ENCODE data around the gene ZNF467. TPM values are rescaled to one million over a fixed set of nuclear protein-coding genes. Genes with fewer than 3 reads are reported as not detected.

ZNF467 gene
- total RNA-seq, 3 donors from 2014 or later = 2.4 to 19.5 (median 5.1) TPM

DNA sequence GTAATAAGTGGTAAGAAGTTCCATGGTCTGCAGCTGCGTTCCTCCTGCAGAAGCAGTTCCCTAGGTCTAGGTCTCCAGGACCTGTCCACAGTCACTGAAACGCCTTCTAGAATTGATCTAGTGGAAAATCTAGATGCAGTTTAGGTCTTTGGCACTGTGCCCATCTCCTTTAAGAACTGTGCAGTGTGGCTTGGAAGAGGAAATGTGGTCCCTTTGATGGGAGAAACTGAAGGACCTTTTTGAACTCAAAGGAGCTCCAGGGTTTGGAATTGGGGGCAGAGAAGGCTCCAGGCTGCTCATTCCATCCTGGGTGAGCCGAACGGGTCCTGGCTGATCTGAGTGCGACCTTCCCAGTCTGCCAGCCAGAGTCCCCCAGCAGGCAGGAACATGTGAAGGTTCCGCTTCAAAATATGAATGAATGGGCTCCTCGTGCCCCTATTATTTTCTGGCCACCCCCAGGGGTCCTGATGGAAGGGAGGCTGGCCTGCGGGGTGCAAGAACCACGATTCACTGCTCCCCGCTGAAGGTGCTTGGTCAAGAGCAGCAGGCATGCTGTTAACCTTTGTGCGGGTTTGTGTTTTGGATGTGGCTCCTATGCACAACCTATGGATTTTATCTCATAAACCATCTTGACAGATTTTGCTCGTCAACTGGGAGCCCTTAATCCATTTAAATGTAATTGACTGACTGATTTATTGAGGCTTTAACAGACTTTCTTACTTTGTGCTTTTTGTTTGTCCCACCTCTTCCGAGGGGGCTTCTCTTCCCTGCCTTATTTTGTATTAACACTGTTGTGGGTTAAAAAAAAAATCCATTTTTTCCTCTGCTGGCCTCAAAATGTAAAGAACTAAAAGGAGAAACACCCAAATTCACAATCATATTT, 36.7 kb downstream of the ZNF467 start:
- no peaks in the 10 kb centered on the region for H3K4me1 ChIP-seq (ENCODE audit: low read depth)
- no peaks in the 10 kb centered on the region for H3K36me3 ChIP-seq (ENCODE audit: low read depth)
- H3K9me3 ChIP-seq = no peaks in the 10 kb centered on the region
- TF ChIP-seq, protein P1, sequence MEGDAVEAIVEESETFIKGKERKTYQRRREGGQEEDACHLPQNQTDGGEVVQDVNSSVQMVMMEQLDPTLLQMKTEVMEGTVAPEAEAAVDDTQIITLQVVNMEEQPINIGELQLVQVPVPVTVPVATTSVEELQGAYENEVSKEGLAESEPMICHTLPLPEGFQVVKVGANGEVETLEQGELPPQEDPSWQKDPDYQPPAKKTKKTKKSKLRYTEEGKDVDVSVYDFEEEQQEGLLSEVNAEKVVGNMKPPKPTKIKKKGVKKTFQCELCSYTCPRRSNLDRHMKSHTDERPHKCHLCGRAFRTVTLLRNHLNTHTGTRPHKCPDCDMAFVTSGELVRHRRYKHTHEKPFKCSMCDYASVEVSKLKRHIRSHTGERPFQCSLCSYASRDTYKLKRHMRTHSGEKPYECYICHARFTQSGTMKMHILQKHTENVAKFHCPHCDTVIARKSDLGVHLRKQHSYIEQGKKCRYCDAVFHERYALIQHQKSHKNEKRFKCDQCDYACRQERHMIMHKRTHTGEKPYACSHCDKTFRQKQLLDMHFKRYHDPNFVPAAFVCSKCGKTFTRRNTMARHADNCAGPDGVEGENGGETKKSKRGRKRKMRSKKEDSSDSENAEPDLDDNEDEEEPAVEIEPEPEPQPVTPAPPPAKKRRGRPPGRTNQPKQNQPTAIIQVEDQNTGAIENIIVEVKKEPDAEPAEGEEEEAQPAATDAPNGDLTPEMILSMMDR (IDR thresholded peaks at IDR 0.05) = no peak
- no peak overlapping the region for H3K4me3 ChIP-seq
- ATAC-seq (no peak), DNase-seq (no peak)
- intact Hi-C loops (cut with DNase I, micrococcal nuclease) = loop anchor here in 1 of 2 donors (10.0 kb wide), 1 partner anchor 62 kb away; no protein-coding TSS in a partner anchor

GRCh38 chr7:149735779-149736477, 37.5 kb downstream of the ZNF467 start:
- TF ChIP-seq, protein P1 (IDR thresholded peaks at IDR 0.05) = no peak
- Histone ChIP-seq H3K4me3 (no peak overlapping the region), H3K36me3 (ENCODE audit: low read depth) (no peaks in the 10 kb centered on the region), H3K4me1 (ENCODE audit: low read depth) (no peaks in the 10 kb centered on the region), H3K9me3 (no peaks in the 10 kb centered on the region)
- DNase-seq (no peak), ATAC-seq (no peak)
- intact Hi-C loops (cut with DNase I, micrococcal nuclease) = loop anchor here in 1 of 2 donors (10.0 kb wide), 1 partner anchor 61 kb away; no protein-coding TSS in a partner anchor

DNA sequence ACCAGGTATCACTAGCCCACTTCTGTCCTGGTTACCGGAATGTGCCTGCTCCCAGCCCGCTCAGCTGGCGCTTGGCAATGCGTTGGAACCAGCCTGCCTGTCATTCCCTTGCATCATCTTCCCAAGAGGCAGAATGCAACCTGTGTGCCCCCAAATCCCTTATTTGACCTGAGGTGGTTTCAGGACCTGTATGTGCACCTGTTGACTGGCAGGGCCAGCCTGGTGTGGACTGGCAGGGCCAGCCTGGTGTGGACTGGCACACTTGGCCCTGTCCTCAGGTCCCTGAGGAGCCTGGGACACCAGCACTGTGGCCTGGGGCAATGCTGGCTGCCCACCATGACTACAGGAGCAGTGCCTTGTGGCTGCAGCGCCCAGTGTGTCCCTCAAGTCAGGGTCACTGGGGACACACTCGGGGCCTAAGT, 38.2 kb downstream of the ZNF467 start:
- TF ChIP-seq, protein P1 (IDR thresholded peaks at IDR 0.05) = no peak
- Histone ChIP-seq H3K4me1 (ENCODE audit: low read depth) (no peaks in the 10 kb centered on the region), H3K36me3 (ENCODE audit: low read depth) (no peaks in the 10 kb centered on the region), H3K4me3 (no peak overlapping the region), H3K9me3 (no peaks in the 10 kb centered on the region)
- ATAC-seq (peak; percentile 13), DNase-seq (no peak)
- intact Hi-C loops (cut with DNase I, micrococcal nuclease) = loop anchor here in 1 of 2 donors (10.0 kb wide), 1 partner anchor 60 kb away; no protein-coding TSS in a partner anchor

DNA sequence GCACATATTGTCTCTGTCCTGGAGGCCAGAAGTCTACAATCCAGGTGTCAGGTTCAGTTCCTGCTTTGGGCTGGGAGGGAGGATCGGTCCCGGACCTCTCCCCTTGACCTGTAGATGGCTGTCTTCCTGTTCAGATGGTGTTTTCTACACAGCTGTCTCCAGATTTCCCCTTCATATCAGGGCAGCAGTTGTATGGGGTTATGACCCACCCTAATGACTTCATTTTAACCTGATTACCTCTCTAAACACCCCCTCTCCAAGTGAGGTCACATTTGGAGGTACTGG, 38.7 kb downstream of the ZNF467 start:
- TF ChIP-seq, protein P1 (IDR thresholded peaks at IDR 0.05) = no peak
- no peaks in the 10 kb centered on the region for H3K36me3 ChIP-seq (ENCODE audit: low read depth)
- ATAC-seq (no peak), DNase-seq (no peak)
- no peaks in the 10 kb centered on the region for H3K4me1 ChIP-seq (ENCODE audit: low read depth)
- H3K9me3 ChIP-seq = no peaks in the 10 kb centered on the region
- intact Hi-C loops (cut with DNase I, micrococcal nuclease) = loop anchor here in 1 of 2 donors (10.0 kb wide), 1 partner anchor 60 kb away; no protein-coding TSS in a partner anchor
- H3K4me3 ChIP-seq = no peak overlapping the region

- TF ChIP-seq, protein P1 (IDR thresholded peaks at IDR 0.05) = no peak
- Histone ChIP-seq H3K9me3 (no peaks in the 10 kb centered on the region), H3K36me3 (ENCODE audit: low read depth) (no peaks in the 10 kb centered on the region), H3K4me1 (ENCODE audit: low read depth) (no peaks in the 10 kb centered on the region), H3K4me3 (no peak overlapping the region)
- DNase-seq = no peak
- intact Hi-C loops (cut with DNase I, micrococcal nuclease) = loop anchor here in 1 of 2 donors (10.0 kb wide), 1 partner anchor 59 kb away; no protein-coding TSS in a partner anchor
- ATAC-seq = no peak
Observed at GRCh38 chr7:149733924-149734790, 39.2 kb downstream of the ZNF467 start.

All from mucosa of descending colon (tissue), 3 donors.